IMR-90 (cell line): ENCODE results near the gene AGBL1. TPM values are rescaled to one million over a fixed set of nuclear protein-coding genes. Genes with fewer than 3 reads are reported as not detected.

Experiments
- ATAC-seq: fragments of 200-7000 bp; cut with Tn5 transposase; 2 replicates; pipeline ENCODE4 v1.9.1; 2020; ENCODE audit warnings: low read depth, mild to moderate bottlenecking, moderate library complexity
- BruUV-seq: library from RNA; stranded (reverse); fragments of 400-500 nt; replicated peaks from 2 replicates; lab custom pipeline; 2021; lab: Mats Ljungman, UMichigan
- CTCF ChIA-PET: fragments of 300-600 bp; formaldehyde crosslinking; extraction: SDS; loops from one replicate; lab custom pipeline; 2021; ENCODE audit warnings: antibody characterized with exemption; lab: Yijun Ruan, JAX
- POLR2A ChIA-PET: fragments of 300-600 bp; sonication (Branson Sonifier 250); formaldehyde crosslinking; loops from one replicate; lab custom pipeline; 2022; ENCODE audit warnings: antibody characterized with exemption; ENCODE audit not compliant: unreplicated experiment; lab: Charles Lee
- DNase-seq: peaks from one replicate; pipeline ENCODE4 v3.0.0; 2013
- H2AFZ ChIP-seq: replicated peaks from 2 replicates; pipeline ENCODE3; 2013; ENCODE audit warnings: low read length, mild to moderate bottlenecking; ENCODE audit not compliant: poor library complexity
- H2AK5ac ChIP-seq: 2 replicates; pipeline ENCODE4 v1.6.1; 2013; ENCODE audit warnings: low read depth, low read length, inconsistent platforms
- H2AK9ac ChIP-seq: replicated peaks from 2 replicates; pipeline ENCODE3; 2013; ENCODE audit warnings: mild to moderate bottlenecking, low read depth, low read length, moderate library complexity; ENCODE audit not compliant: poor library complexity
- H2BK120ac ChIP-seq: 2 replicates; pipeline ENCODE4 v1.6.1; 2013; ENCODE audit warnings: low read depth, low read length, inconsistent platforms
- H2BK15ac ChIP-seq: 3 replicates; pipeline ENCODE4 v1.6.1; 2013; ENCODE audit warnings: low read depth, low read length, inconsistent platforms
- H2BK20ac ChIP-seq: 2 replicates; pipeline ENCODE4 v1.6.1; 2013; ENCODE audit warnings: low read depth, mild to moderate bottlenecking, inconsistent platforms, low read length, moderate library complexity
- H2BK5ac ChIP-seq: 2 replicates; pipeline ENCODE4 v1.6.1; 2013; ENCODE audit warnings: mild to moderate bottlenecking, low read depth, low read length, inconsistent platforms; ENCODE audit not compliant: poor library complexity, severe bottlenecking
- H3K14ac ChIP-seq: replicated peaks from 2 replicates; pipeline ENCODE4 v1.6.1; 2013; ENCODE audit warnings: low read depth, low read length, inconsistent platforms
- H3K18ac ChIP-seq: 2 replicates; pipeline ENCODE4 v1.6.1; 2013; ENCODE audit warnings: low read depth, low read length, control low read depth
- H3K23ac ChIP-seq: 2 replicates; pipeline ENCODE4 v1.6.1; 2013; ENCODE audit warnings: low read depth, low read length, inconsistent platforms
- H3K27ac ChIP-seq: 2 replicates; pipeline ENCODE4 v1.5.1; 2013; ENCODE audit warnings: mild to moderate bottlenecking, control low read depth, low read length; ENCODE audit not compliant: insufficient read depth
- H3K27me3 ChIP-seq: 2 replicates; pipeline ENCODE4 v1.6.1; 2013; ENCODE audit warnings: low read length; ENCODE audit not compliant: control insufficient read depth, insufficient read depth
- H3K36me3 ChIP-seq: 2 replicates; pipeline ENCODE4 v1.6.1; 2013; ENCODE audit warnings: low read length, mixed read lengths; ENCODE audit not compliant: control insufficient read depth, insufficient read depth
- H3K4ac ChIP-seq: 2 replicates; pipeline ENCODE4 v1.6.1; 2013; ENCODE audit warnings: low read depth, low read length, inconsistent platforms
- H3K4me1 ChIP-seq: 2 replicates; pipeline ENCODE4 v1.6.1; 2013; ENCODE audit warnings: low read length, mixed read lengths; ENCODE audit not compliant: control insufficient read depth, insufficient read depth
- H3K4me2 ChIP-seq: 2 replicates; pipeline ENCODE4 v1.6.1; 2013; ENCODE audit warnings: low read depth, mild to moderate bottlenecking, control low read depth, low read length, moderate library complexity
- H3K4me3 ChIP-seq: 2 replicates; pipeline ENCODE4 v1.5.1; 2013; ENCODE audit warnings: low read depth, mild to moderate bottlenecking, control low read depth, low read length, moderate library complexity; ENCODE audit not compliant: insufficient read depth
- H3K56ac ChIP-seq: 2 replicates; pipeline ENCODE4 v1.6.1; 2013; ENCODE audit warnings: low read length, inconsistent platforms; ENCODE audit not compliant: insufficient read depth; ENCODE audit errors: extremely low read depth
- H3K79me1 ChIP-seq, 2 experiments: 2 replicates each; pipeline ENCODE4 v1.6.1; 2013; ENCODE audit warnings: low read length in 2 of 2, inconsistent platforms in 1 of 2, low read depth in 1 of 2
- H3K9ac ChIP-seq: 2 replicates; pipeline ENCODE4 v1.6.1; 2013; ENCODE audit warnings: low read depth, low read length, control low read depth
- H3K9me1 ChIP-seq: 2 replicates; pipeline ENCODE4 v1.6.1; 2013; ENCODE audit warnings: low read length, inconsistent platforms; ENCODE audit not compliant: insufficient read depth
- H3K9me3 ChIP-seq: 2 replicates; pipeline ENCODE4 v1.6.1; 2013; ENCODE audit warnings: low read length; ENCODE audit not compliant: control insufficient read depth, insufficient read depth
- H4K20me1 ChIP-seq: 2 replicates; pipeline ENCODE4 v1.6.1; 2013; ENCODE audit warnings: low read length, inconsistent platforms; ENCODE audit not compliant: insufficient read depth
- H4K5ac ChIP-seq: 2 replicates; pipeline ENCODE4 v1.6.1; 2013; ENCODE audit warnings: mild to moderate bottlenecking, low read depth, low read length, control low read depth
- H4K8ac ChIP-seq, 2 experiments: 2 replicates each; pipeline ENCODE4 v1.6.1; 2013; ENCODE audit warnings: low read depth in 2 of 2, low read length in 2 of 2, control low read depth in 1 of 2, inconsistent platforms in 1 of 2
- H4K91ac ChIP-seq: 2 replicates; pipeline ENCODE4 v1.6.1; 2013; ENCODE audit warnings: low read depth, low read length, inconsistent platforms; ENCODE audit not compliant: insufficient read depth
- BHLHE40 ChIP-seq: fragments of 150-350 bp; IDR thresholded peaks from 2 replicates; pipeline ENCODE4 v1.6.1; 2016; ENCODE audit warnings: mild to moderate bottlenecking, low read depth, low read length
- MAZ ChIP-seq: IDR thresholded peaks from 2 replicates; pipeline ENCODE4 v1.6.1; 2012; ENCODE audit warnings: low read depth, mild to moderate bottlenecking, low read length, improper control_type of control experiment, moderate library complexity, borderline replicate concordance
- WGBS, 2 experiments: methylation state at CpG; one replicate each; pipeline versions ENCODE4 v1.1.5 to v1.1.7; 2013; ENCODE audit warnings: missing lambda C conversion rate in 2 of 2; ENCODE audit not compliant: insufficient read length in 1 of 2; ENCODE audit errors: extremely low coverage in 2 of 2; 5-methylcytosine and 5-hydroxymethylcytosine counted together
- dilution Hi-C: fragments of 300-500 bp; cut with HindIII; formaldehyde crosslinking; loops from one replicate; pipeline ENCODE4 v1.14.3; 2018; ENCODE audit warnings: low sequenced_read_pairs; ENCODE audit not compliant: unreplicated experiment
- in situ Hi-C: fragments of 300-500 bp; cut with MboI; formaldehyde crosslinking; loops from 3 replicates; pipeline ENCODE4 v1.14.3; 2019; ENCODE audit warnings: low sequenced_read_pairs, inconsistent platforms, mixed read lengths
- intact Hi-C: fragments of 100-400 bp; cut with micrococcal nuclease; formaldehyde crosslinking; loops from 2 replicates; pipeline ENCODE4 v1.10.0; 2022
- polyA plus RNA-seq, 3 experiments: library from polyadenylated mRNA; depleted of rRNA; stranded (reverse); fragments of >200 nt; gene quantifications; 2 replicates each; pipeline ENCODE4 v1.2.3, GENCODE V29; 2012; ENCODE audit warnings: low replicate concordance in 1 of 3
- total RNA-seq: library from RNA; depleted of rRNA; stranded (reverse); fragments of >200 nt; gene quantifications from 2 replicates; pipeline ENCODE4 v1.2.3, GENCODE V29; 2012

The AGBL1 gene
- total and polyA plus RNA-seq, 2 of the 4 experiments (the other 2 are of a cell fraction) = not detected

DNA sequence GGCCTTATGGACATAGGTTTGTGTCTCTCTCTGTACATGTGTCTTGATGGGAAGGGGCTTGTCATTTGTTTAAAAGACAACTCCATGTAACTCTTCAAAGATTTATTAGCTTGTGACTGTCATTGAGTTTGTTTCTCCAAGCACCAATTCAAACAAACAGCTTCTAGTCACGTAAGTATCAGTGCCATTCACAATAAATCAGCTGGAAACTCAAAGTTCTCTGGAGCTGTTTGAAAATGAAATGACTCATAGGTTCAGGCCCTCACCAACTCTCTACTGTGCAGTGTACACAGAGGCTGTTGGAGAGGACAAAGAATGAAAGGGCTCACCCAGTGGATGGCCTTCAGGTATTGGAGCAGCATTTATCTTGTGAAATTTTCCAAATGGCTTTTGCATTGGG, 476.3 kb downstream of the AGBL1 start:
- H3K14ac ChIP-seq = no peak overlapping the region
- no peak overlapping the region for H4K91ac ChIP-seq
- H3K4ac ChIP-seq = no peak overlapping the region
- H2BK5ac ChIP-seq = no peak overlapping the region
- H3K4me2 ChIP-seq = no peak overlapping the region
- no peak overlapping the region for H3K27ac ChIP-seq
- no TSS peak for BruUV-seq
- no peaks in the 10 kb centered on the region for H3K27me3 ChIP-seq
- in situ Hi-C loops = no loop called here
- no peak overlapping the region for H2AK5ac ChIP-seq
- H3K18ac ChIP-seq = no peak overlapping the region
- H2AK9ac ChIP-seq = no peak overlapping the region
- no CpG with 5 or more reads among the region's 1 CpG for WGBS, 2 experiments
- no peaks in the 10 kb centered on the region for H3K9me1 ChIP-seq
- no peak overlapping the region for H4K8ac ChIP-seq
- no peak overlapping the region for H3K23ac ChIP-seq
- H3K79me1 ChIP-seq = no peaks in the 10 kb centered on the region
- H2BK15ac ChIP-seq = no peak overlapping the region
- dilution Hi-C loops = no loop called here
- H4K20me1 ChIP-seq = no peaks in the 10 kb centered on the region
- ATAC-seq = no peak
- no peak overlapping the region for H3K56ac ChIP-seq
- H3K9ac ChIP-seq = no peak overlapping the region
- no peaks in the 10 kb centered on the region for H3K4me1 ChIP-seq
- no peak for DNase-seq
- CTCF ChIA-PET = no interaction called here
- intact Hi-C loops = no loop called here
- no peak overlapping the region for H4K5ac ChIP-seq
- no peak for TF ChIP-seq BHLHE40
- TF ChIP-seq MAZ = no peak
- H3K9me3 ChIP-seq = peaks cover 15% of the 10 kb centered on the region
- no peak overlapping the region for H2BK120ac ChIP-seq
- no peaks in the 10 kb centered on the region for H3K36me3 ChIP-seq
- POLR2A ChIA-PET = no interaction called here
- no peak overlapping the region for H2AFZ ChIP-seq
- no peak overlapping the region for H3K4me3 ChIP-seq
- no peak overlapping the region for H2BK20ac ChIP-seq
